GM19025 (cell line): ENCODE measurements around the gene AGK.
"Not testable (repeated sequence)": the region's sequence is repeated elsewhere in the genome, so short reads cannot be mapped to it uniquely, and the experiment has no call there.

ENCODE experiments used
- ATAC-seq: cut with Tn5 transposase; IDR thresholded peaks from one replicate; pipeline ENCODE4 v1.9.1; 2021; ENCODE audit warnings: mild to moderate bottlenecking, low read depth, moderate library complexity; ENCODE audit not compliant: unreplicated experiment

Gene AGK

DNA sequence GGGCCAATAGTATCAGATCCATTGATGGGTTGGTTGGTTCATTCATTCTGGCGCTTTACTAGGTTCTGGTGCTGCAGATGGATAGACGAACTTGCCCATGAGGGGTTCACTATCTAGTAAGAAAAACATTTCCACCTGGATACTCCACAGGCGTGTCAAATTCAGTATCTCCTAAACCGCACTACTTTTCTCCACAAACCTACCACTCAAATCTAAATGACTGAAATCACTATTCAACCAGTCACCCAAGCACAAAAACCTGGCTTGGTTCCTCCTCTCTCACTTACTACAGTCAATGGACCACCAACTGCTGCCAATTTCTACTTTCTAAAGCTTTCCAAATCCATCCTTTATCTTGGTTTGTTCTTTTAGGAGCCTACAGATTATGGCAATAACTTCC is 572 bp downstream of the AGK start:
- ATAC-seq = no peak

DNA sequence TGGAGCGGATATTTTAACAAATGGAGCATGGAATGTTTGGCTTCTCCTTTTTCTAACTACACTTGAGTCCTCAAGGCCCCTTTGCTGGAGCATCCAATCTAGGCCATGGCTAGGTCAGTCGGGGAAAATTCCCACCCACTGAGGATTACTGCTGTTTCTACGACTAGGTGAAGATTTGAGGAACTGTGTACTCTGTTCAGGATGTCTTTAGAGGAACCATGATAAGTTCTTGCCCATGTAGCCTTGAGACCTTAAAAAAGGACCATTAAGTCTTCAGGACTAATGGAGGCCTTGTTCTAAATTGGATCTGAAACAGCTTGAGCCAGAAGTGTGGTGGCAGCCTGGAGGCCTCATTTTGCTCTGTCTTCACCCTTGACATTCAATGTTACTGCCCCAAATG is 6.2 kb downstream of the AGK start:
- no peak for ATAC-seq

DNA sequence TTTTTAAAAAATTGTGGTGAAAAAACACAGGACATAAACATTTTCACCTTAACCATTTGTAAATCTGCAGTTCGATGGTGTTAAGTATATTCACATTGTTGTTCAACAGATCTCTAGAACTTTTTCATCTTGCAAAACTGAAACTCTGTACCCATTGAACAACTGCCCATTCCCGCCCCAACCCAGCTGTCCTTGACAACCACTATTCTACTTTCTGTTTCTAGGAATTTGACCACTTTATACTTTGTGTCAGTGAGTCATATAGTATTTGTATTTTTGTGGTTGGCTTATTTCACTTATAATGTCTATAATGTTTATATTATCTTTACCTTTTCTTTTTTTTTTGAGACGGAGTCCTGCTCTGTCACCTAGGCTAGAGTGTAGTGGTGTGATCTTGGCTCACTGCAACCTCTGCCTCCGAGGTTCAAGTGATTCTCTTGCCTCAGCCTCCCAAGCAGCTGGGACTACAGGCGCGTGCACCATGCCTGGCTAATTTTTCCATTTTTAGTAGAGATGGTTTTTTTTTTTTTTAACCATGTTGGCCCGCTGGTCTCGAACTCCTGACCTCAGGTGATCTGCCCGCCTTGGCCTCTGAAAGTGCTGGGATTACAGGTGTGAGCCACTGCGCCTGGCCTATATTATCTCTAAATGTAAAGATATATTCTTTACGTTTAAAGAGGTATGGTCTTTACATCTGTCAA is 6.8 kb downstream of the AGK start:
- ATAC-seq = not testable (repeated sequence)

DNA sequence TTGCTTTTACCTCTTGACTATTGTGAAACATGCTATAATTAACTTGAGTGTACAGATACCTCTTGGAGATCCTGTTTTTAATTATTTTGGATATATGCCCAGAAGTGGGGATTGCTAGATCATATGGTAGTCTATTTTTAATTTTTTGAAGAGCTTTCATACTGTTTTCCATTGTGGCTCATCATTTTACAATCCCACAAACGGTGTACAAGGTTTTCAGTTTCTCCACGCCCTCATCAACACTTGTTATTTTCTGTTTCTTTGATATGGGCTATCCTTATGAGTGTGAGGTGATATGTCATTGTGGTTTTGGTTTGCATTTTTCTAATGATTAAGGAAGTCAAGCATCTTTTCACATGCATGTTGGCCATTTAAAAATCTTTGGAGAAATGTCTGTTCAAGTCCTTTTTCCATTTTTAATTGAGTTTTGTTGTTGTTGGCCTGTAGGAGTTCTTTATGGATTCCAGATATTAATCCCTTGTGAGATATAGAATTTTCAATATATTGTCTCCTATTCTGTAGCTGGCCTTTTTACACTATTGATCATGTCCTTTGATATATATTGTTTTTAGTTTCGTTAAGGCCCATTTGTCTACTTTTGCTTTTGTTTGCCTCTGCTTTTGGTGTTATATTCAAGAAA is 7.5 kb downstream of the AGK start:
- ATAC-seq = peak; percentile 73

DNA sequence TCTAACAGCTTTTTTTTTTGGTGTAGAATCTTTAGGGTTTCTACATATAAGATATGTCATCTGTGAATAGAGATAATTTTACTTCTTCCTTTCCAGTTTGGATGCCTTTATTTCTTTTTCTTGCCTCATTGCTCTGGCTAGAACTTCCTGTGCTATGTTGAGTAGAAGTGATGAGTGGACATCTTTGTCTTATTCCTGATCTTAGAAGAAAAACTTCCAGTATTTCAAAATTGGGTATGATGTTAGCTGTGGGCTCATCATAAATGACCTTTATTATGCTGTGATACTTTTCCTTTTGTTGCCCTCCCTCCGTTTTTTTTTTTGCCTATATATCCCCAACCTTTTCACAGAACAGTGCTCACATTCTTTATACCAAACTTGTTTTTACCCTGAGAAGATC is 8.8 kb downstream of the AGK start:
- ATAC-seq = no peak

DNA sequence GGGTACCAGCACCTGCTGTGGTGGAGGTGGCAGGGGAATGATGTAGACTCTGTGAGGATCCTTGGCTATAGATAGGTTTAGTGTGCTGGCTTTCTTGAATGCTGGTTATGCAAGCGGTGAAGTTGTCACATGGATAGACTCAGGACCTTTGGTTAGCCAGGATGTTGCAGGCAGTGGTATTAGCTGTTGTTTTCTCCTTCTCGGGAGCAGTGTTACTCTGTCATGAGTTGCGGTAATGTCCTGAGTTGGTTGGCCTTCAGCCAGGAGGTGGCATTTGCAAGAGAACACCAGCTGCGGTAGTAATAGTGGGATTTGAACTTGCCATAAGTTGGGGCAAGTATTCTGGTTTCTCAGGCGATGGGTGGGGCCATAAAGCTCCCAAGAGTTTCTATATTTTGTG is 10.8 kb downstream of the AGK start:
- no peak for ATAC-seq

DNA sequence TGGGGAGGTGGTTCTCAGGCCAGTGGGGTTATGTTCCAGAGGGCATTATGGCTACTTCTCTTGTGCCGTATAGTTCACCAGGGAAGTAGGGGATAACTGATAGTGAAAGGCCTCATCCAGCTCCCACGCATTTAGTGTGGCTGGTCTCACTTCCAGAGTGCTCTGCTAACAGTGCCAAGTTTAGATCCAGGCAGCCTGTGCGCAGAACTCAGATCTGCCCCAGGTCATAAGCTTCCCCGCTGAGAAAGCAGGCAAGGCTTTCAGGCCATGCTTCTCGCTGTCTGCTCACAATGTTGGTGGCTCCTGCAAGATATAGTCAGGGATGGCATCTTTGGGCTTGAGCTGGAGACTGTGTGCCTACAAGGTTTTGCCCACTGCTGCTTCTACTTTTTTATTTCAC is 11.3 kb downstream of the AGK start:
- ATAC-seq = no peak

DNA sequence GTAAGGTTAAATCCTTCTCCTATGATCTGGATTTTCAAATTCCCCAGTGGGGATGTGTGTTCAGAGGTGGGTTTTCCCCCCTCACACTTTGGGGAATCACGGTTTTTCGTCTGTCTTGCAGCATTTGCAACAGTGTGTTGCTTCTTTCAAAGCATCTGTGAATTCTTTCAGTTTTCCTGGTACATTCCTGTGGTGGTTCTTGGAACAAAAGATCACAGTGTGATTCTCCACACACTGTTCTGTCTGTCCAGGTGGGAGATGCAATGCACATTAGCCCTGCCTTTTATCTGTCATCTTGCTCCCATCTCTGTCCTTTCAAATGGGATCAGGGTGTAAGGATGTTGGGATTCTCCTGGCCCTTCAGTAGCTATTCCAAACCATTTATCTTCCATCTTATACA is 11.8 kb downstream of the AGK start:
- no peak for ATAC-seq

DNA sequence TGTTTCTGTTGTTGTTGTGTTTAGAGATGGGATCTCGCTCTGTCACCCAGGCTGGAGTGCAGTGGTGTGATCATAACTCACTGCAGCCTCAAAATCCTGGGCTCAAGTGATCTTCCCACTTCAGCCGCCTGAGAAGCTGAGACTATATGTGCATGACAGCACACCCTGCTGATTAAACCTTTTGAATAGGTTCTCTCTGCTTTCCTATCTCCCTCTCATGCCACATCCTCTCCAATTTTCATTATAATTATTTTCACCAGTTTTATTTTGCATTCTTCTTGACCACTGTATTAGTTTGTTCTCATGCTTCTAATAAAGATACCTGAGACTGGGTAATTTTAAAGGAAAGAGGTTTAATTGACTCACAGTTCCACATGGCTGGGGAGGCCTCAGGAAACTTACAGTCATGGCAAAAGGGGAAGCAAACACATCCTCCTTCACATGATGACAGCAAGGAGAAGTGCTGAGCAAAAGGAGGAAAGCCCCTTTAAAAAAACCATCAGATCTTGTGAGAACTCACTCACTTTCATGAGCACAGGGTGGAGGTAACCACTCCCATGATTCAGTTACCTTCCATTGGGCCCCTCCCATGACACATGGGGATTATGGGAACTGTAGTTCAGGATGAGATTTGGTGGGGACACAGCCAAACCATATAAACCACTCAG is 12.9 kb downstream of the AGK start:
- ATAC-seq = peak; percentile 65

DNA sequence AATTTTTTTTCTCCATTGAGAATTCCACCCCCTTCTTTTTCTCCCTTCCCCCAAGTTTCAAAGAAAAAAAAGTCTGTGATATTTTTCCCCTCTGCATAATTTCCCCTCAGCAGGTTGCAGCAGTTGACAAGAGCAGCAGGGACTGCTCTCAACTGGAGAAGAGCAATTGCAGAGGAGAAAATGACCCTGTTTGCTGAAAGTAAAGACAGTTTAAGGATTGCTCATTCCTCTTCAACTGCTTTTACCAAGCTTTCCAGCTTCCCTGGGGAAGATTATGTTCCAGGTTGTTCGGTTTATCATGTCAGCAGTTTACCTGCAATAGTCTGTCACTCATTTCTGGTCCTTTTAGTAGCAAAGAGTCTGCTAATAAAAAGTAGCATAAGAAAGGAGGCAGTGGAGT is 16.2 kb downstream of the AGK start:
- no peak for ATAC-seq

DNA sequence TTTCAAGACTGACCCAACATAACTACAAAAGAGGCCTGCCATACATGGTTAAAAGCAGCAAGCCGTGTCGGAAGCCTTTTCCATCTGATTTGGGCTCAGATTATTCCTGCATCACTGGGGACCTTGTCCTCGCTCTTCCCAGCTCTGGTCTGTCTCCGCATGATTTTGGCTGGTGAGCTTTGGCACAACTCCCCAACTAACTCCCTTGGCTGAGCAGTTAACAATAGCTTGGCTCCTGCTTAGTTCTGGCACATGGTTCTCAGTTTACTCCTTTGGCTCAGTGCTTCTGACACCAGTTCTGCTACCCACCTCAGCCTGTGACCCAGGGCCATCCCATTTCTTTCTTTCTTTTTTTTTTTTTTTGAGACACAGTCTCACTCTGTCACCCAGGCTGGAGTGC is 17.0 kb downstream of the AGK start:
- no peak for ATAC-seq

DNA sequence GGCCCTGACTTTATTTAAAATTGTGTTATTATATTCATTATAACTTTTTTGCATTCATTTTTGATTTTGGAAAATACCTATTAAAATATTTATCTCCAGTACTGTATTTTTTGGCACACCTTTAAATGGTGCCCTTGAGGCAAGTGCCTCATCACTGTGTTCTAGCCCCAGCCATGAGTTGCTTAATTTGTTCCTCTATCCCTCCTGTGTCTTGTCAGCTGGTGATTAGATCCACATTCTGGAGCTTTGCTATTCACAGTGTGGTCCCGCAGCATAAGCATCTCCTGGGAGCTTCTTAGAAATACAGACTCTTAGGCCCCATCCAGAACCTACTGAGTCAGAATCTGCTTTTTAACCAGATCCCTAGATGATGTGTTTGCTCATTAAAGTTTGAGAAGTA is 19.8 kb downstream of the AGK start:
- ATAC-seq = no peak

DNA sequence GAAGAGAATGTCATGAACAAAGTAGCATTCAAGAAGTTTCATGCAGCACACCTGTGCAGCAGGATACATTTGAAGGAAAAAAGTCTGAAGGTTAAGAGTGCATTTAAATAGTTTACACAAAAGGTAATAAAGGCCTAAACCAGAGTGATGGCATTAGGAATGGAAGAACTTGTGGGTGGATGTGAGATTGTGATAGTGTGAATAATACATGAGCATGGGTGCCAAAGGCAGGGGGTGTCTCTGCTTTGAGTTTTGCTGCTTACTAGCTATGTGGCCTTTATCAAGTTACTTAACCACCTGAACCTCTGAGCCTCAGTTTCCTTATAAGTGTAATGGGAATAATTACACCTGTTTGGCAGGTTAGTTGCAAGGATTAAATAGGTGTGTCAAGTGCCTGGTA is 21.0 kb downstream of the AGK start:
- no peak for ATAC-seq

DNA sequence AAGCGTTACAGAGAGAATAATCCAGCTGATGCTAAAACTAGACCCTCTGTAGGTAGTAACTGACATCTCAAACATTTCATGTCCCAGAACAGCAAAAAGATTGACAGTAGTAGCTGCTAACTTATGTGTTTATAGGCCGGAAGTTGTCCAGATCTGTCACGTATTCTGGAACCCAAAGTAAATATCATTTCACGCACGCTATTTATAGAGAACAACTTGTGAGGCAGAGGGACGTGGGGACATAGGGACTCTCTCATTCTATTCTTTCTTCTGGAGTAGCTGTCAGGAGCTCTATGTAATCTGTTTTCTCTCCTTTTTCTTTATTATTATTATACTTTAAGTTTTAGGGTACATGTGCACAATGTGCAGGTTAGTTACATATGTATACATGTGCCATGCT is 22.3 kb downstream of the AGK start:
- no peak for ATAC-seq

DNA sequence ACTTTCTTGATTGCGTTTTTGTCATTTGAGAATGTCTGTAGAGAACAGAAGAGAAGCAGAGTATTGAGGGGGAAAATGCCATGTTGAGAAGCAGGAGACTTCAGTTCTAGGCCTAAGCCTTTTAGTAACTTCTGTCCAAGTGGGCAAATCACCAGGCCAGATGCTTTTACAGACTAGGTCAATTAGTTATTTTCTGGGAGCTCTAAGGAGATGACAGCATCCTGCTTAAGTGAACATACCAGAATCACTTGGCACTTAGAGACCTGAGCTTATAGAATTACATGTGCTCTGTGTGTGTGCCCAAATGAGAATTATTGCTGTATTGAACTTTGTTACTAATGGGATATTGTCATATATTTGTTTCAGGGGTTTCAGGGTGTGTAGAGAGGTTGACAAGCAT is 24.0 kb downstream of the AGK start:
- ATAC-seq = no peak

DNA sequence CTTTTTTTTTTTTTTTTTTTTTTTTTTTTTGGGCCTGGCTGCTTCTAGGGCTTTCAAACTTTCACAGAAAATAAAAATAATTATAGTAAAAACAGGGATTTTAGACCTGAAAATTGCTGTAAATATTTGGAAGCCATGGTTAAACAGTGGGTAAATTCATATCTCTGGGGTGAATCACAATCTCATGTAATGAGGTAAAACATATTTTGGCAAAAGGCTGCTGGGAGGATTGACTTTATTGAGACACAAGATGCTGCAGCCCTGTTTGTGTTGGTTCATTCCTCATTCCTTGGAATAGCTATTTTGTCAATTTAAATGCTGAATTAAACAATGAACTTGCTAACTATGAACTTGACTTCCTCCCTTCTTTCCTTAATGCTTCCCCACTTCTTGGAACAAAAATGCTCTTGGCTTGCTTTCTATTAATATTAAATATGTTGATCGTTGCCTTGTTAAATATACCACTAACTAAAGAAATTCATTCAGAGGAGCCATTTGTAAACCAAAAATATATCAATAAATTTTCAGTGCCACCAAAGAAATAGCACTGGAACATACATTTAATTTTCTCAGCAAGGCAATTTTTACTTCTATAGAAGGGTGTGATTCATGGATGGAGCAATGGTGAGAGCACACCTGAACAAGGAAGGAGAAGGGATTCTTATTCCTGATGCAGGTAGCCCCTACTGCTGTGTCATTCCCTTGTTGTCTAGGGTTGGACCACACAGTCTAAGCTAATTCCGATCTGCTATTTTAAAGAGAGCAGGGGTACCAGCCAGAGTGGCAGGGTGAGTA is 24.6 kb downstream of the AGK start:
- no peak for ATAC-seq

DNA sequence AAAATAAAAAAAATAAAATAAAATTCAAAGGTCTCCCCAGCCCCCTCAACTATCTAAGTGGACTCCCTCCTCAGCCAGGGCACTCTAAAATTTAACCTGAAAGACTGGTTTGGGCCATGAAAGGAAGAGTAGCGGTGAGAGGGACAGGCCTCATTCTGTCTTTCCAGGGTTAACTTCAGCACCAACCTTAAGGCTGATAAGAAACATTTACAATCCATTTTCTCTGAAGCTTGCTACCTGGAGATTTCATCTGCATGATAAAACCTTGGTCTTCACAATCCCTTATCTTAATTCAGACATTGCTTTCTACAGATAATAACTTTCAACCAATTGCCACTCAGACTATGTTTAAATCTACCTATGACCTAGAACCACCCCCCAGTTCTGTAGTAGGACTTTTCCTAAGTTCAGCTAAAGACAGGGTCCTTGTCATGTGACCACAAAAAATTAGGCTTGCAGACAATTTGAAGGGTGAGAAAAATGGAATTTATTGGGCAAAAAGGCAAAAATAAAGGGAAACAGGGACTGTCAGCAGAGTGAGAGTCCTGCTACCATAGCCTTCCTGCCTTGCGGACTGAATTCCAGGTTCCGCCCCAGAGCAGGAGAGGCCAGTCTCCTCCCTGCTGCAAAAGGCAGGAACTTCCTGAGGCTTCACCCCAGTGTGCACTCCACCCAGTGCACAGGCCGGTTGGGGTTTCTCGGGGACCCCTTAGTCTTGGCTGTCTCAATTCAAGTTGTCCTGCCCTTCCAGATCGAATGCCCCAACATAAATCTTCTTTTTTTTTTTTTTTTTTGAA is 26.0 kb downstream of the AGK start:
- ATAC-seq = no peak

DNA sequence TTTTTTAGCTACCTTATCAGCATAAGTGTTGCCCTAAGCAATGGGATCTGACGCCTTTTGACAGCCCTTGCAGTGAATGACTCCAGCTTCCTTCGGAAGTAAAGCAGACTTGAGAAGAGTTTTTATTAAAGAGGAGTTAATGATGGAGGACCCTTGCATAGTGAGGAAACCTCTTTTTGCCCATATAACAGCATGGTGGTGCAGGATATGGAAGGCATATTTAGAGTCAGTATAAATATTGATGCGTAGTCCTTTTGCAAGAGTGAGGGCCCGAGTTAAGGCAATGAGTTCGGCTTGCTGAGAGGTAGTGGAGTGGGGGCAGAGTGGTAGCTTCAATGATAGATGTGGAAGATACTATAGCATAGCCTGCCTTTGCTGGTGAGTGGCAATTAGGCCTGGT is 28.7 kb downstream of the AGK start:
- not testable (repeated sequence) for ATAC-seq

DNA sequence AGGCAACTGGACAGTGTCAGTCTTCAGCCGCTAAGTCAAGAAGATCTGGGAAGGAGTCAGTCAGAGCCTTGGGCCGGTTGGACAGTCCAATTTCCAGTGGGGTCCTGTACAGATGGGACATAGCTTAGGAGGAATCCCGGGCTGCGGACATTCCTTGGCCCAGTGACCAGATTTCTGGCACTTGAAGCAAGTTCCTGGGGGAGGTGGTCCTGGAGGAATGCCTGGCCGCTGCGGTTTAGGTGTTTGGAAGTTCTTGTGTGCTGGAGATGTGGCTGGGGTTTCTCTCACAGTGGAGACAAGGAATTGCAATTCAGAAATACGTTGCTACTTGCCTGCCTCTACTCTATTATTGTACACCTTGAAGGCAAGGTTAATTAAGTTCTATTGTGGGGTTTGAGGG is 30.9 kb downstream of the AGK start:
- ATAC-seq = not testable (repeated sequence)

DNA sequence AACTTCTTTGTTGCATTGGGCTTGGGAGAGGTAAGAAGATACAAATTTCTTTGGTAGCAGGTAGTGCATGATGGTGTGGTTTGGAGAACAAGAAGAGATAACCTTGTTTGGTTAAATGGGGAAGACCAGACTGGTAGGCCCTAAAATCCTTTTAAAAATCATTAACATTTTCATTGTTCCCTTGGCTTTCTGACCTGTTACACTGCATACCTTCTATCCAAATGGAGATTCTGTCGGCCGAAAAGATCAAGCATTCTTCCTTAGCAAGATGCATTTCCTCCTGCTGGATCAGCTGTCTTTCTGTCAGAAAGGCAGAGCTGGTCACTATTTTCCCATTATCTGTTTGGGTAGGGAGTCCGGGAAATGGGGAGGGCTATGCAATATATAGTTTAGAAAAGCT is 33.7 kb downstream of the AGK start:
- ATAC-seq = no peak
